ENCODE data around the gene PDXK. TPM values are rescaled to one million over a fixed set of nuclear protein-coding genes. Genes with fewer than 3 reads are reported as not detected.

Gene PDXK
- total and polyA plus RNA-seq, 9 of the 15 experiments (the other 6 are each of a cell fraction or from before 2014, with no cell fraction given): 5.6 to 162 (median 76.5) TPM

DNA sequence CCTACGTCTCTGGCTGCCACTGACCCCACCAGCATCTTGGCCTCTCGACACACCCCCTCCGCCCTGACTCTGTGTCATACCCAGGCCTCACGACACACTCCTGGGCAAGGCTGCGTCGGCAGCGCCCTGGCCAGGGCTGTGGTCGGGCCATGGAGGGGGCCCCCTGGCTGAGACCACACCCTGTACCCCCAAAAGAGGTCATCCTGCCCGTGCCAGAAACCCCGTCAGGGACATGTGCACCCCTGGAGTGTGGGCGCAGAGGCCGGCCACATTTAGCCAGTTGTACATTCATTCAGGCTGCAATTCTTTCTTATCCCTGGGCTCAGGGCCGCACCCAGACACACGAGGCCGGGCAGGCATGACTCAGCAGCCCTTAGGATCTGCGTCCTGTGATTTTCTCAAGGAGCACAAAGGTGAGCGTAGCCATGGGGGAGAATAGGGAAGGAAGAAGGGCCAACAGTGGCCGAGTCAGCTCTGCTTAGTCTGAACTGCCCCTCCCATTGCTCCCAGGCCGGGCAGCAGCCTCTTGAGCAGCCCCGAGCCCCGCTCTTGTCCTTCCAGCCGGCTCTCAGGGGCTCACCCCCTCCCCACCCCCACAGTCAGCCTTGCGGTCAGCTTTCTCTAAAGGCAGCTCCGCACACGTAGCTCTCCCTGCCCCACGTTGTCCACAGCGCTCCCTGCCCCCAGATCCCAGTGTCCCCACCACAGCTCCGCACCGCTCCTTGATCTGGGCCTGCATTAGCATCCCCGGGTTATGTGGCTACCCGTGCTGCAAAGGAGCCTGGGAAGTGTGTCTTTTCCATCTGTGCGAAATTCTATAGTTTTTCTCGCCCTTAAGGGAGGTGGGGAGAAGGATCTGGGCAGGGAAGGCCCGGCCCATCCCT, 49.3 kb downstream of the PDXK start (continued):
- TF ChIP-seq CREB1 (IDR thresholded peaks at IDR 0.05): no peak
- no peak for TF ChIP-seq CREB1 (CRISPR knock-in tag; IDR thresholded peaks at IDR 0.05)
- TF ChIP-seq, protein P1, sequence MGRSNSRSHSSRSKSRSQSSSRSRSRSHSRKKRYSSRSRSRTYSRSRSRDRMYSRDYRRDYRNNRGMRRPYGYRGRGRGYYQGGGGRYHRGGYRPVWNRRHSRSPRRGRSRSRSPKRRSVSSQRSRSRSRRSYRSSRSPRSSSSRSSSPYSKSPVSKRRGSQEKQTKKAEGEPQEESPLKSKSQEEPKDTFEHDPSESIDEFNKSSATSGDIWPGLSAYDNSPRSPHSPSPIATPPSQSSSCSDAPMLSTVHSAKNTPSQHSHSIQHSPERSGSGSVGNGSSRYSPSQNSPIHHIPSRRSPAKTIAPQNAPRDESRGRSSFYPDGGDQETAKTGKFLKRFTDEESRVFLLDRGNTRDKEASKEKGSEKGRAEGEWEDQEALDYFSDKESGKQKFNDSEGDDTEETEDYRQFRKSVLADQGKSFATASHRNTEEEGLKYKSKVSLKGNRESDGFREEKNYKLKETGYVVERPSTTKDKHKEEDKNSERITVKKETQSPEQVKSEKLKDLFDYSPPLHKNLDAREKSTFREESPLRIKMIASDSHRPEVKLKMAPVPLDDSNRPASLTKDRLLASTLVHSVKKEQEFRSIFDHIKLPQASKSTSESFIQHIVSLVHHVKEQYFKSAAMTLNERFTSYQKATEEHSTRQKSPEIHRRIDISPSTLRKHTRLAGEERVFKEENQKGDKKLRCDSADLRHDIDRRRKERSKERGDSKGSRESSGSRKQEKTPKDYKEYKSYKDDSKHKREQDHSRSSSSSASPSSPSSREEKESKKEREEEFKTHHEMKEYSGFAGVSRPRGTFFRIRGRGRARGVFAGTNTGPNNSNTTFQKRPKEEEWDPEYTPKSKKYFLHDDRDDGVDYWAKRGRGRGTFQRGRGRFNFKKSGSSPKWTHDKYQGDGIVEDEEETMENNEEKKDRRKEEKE (IDR thresholded peaks at IDR 0.05; ENCODE audit: borderline replicate concordance in 1 of 2, control insufficient read depth in 1 of 2, low read depth in 2 of 2, low read length in 1 of 2): no peak
- TF ChIP-seq ZNF551 (CRISPR knock-in tag; IDR thresholded peaks at IDR 0.05): no peak
- no peak for TF ChIP-seq PBX2 (CRISPR knock-in tag; IDR thresholded peaks at IDR 0.05; ENCODE audit: low read depth)
- TF ChIP-seq PBX2 (tag; conservative IDR thresholded peaks at IDR 0.05; ENCODE audit: low read depth): no peak
- TF ChIP-seq CCAR2 (IDR thresholded peaks at IDR 0.05; ENCODE audit: low read depth, low read length): no peak
- no peak for TF ChIP-seq MTA1 (IDR thresholded peaks at IDR 0.05; ENCODE audit: borderline replicate concordance)
- no peak for TF ChIP-seq EWSR1 (IDR thresholded peaks at IDR 0.05; ENCODE audit: borderline replicate concordance, low read depth, partially characterized antibody)
- peak; percentile 89; the same call in 1 of the 2 replicates for TF ChIP-seq NFRKB (IDR thresholded peaks at IDR 0.05; ENCODE audit: low read depth)
- peak; percentile 90 for TF ChIP-seq CXXC5 (CRISPR knock-in tag; IDR thresholded peaks at IDR 0.05)
- TF ChIP-seq PATZ1 (CRISPR knock-in tag; IDR thresholded peaks at IDR 0.05; ENCODE audit: borderline replicate concordance): no peak
- peak; percentile 76; the same call in 1 of the 2 replicates for TF ChIP-seq TOE1 (IDR thresholded peaks at IDR 0.05; ENCODE audit: borderline replicate concordance)
- TF ChIP-seq TOE1 (CRISPR knock-in tag; IDR thresholded peaks at IDR 0.05; ENCODE audit: borderline replicate concordance, low read depth): no peak
- TF ChIP-seq SMARCA4 (IDR thresholded peaks at IDR 0.05): peak; percentile 85
- peak; percentile 74; the same call in 1 of the 2 replicates for TF ChIP-seq SOX6 (IDR thresholded peaks at IDR 0.05)
- TF ChIP-seq, protein P2, sequence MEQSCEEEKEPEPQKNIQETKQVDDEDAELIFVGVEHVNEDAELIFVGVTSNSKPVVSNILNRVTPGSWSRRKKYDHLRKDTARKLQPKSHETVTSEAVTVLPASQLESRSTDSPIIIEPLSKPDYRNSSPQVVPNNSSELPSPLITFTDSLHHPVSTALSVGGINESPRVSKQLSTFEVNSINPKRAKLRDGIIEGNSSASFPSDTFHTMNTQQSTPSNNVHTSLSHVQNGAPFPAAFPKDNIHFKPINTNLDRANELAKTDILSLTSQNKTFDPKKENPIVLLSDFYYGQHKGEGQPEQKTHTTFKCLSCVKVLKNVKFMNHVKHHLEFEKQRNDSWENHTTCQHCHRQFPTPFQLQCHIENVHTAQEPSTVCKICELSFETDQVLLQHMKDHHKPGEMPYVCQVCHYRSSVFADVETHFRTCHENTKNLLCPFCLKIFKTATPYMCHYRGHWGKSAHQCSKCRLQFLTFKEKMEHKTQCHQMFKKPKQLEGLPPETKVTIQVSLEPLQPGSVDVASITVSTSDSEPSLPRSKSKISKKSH (CRISPR knock-in tag; IDR thresholded peaks at IDR 0.05): peak; percentile 29; the same call in 1 of the 2 replicates
- TF ChIP-seq SMC3 (conservative IDR thresholded peaks at IDR 0.05; ENCODE audit: insufficient read depth, low read depth, low read length): 0 out of 2 replicates have a peak, but pooled peaks have one; percentile 13

Measured in K562 (cell line).